Measurements from ENCODE around the gene ARSI. TPM values are rescaled to one million over a fixed set of nuclear protein-coding genes. Genes with fewer than 3 reads are reported as not detected.

ARSI gene
- polyA plus RNA-seq, 1 donor = 2.2 TPM

DNA sequence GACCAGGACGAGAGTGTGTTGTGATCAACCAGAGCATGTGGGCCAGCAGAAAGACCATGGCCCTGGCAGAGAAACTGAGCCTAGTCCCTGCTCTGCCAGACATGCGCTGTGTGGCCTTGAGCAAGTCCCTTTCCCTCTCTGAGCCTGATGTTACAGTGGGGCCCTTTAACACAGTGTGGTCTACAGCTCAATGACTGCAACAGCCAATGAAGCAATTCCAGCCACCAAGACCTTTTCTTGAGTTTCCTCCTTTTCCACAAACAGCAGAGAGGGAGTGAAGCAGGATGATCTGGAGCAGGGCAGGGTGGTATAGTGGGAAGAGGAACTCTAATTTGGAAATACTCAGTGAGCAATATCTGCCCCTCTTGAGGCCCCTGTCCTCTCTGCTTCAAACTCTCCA, 25.8 kb upstream of the ARSI start:
- H3K9me3 ChIP-seq (ENCODE audit: control insufficient read depth, low read depth, low read length) = no peaks in the 10 kb centered on the region
- no peak for DNase-seq
- H3K4me1 ChIP-seq (ENCODE audit: control insufficient read depth, insufficient read depth, low read length) = no peaks in the 10 kb centered on the region
- no peak overlapping the region for H3K27ac ChIP-seq (ENCODE audit: low read length)
- H3K36me3 ChIP-seq (ENCODE audit: control insufficient read depth, insufficient read depth, low read length) = no peaks in the 10 kb centered on the region
- H3K4me3 ChIP-seq (ENCODE audit: low read length) = no peak overlapping the region
- no CpG with 5 or more reads among the region's 2 CpGs for WGBS (ENCODE audit: insufficient coverage, low lambda C conversion rate)
- H3K27me3 ChIP-seq (ENCODE audit: control insufficient read depth, insufficient read depth, low read length) = no peaks in the 10 kb centered on the region

DNA sequence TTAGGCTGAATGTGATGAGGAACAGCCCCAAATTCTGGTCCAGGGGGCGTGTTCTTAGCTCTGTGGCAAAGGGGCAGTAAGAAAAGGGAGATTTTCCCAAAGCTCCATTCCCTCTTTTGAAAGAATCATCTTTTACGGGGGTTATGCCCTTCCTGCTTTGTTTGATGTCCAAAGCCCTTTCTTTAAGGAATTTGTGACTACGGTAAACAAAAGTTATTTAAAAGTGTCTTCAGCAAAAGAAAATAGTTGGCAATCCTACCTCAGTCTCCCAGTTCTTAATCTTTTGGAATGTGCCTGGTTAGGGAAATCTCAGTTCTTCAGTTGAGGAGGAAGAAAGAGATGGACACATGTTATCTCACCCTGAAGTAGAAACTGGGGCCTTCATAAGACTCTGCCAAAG, 24.4 kb upstream of the ARSI start:
- Histone ChIP-seq H3K4me3 (ENCODE audit: low read length) (no peak overlapping the region), H3K27ac (ENCODE audit: low read length) (no peak overlapping the region), H3K36me3 (ENCODE audit: control insufficient read depth, insufficient read depth, low read length) (no peaks in the 10 kb centered on the region), H3K4me1 (ENCODE audit: control insufficient read depth, insufficient read depth, low read length) (no peaks in the 10 kb centered on the region), H3K27me3 (ENCODE audit: control insufficient read depth, insufficient read depth, low read length) (no peaks in the 10 kb centered on the region), H3K9me3 (ENCODE audit: control insufficient read depth, low read depth, low read length) (no peaks in the 10 kb centered on the region)
- 63% methylated on average over 2 of the region's 3 CpGs for WGBS (ENCODE audit: insufficient coverage, low lambda C conversion rate)
- no peak for DNase-seq

DNA sequence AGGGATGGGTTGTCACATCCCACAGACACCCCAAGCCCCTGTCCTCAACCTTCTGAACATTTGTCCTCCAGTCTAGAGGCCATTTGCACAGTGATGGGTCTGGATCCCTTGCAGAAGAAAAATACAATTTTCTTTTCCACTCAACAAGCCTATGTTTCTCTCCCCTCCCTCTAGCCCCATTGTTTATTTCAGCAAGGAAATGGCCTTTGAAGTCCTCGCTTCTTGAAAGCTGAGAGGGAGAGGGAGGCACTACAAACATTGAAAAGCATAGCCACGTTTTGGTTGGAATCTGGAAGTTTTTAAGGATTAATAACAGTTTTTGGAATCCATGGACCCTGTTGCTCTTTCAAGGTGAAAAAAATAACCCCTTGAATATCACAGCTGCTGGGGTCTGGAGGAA, 24.0 kb upstream of the ARSI start:
- H3K4me1 ChIP-seq (ENCODE audit: control insufficient read depth, insufficient read depth, low read length) = no peaks in the 10 kb centered on the region
- WGBS (ENCODE audit: insufficient coverage, low lambda C conversion rate) = no CpG with 5 or more reads among the region's 2 CpGs
- H3K27ac ChIP-seq (ENCODE audit: low read length) = no peak overlapping the region
- no peak for DNase-seq
- no peaks in the 10 kb centered on the region for H3K27me3 ChIP-seq (ENCODE audit: control insufficient read depth, insufficient read depth, low read length)
- H3K9me3 ChIP-seq (ENCODE audit: control insufficient read depth, low read depth, low read length) = no peaks in the 10 kb centered on the region
- H3K36me3 ChIP-seq (ENCODE audit: control insufficient read depth, insufficient read depth, low read length) = no peaks in the 10 kb centered on the region
- H3K4me3 ChIP-seq (ENCODE audit: low read length) = no peak overlapping the region

DNA sequence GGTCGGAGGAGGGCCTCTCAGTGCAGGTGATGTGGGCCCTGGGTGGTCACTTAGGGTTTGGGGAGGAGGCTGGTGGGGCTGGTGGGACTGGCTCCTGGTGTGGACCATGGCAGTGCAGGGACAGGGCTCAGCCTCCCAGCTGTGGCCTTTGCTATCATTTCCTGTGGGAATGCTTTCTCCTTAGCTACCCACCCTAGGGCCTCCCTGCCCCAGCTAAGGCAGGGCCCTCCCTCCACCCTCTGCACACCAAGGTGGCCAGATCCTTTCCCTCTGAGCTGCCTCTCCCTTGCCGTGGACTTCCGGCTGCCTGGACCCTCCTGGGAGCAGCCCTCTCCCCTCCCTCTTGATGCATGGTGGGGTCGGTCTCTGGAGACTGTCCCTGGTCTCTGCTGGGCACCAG, 22.7 kb upstream of the ARSI start:
- Histone ChIP-seq H3K36me3 (ENCODE audit: control insufficient read depth, insufficient read depth, low read length) (no peaks in the 10 kb centered on the region), H3K4me3 (ENCODE audit: low read length) (no peak overlapping the region), H3K27me3 (ENCODE audit: control insufficient read depth, insufficient read depth, low read length) (no peaks in the 10 kb centered on the region), H3K9me3 (ENCODE audit: control insufficient read depth, low read depth, low read length) (no peaks in the 10 kb centered on the region), H3K4me1 (ENCODE audit: control insufficient read depth, insufficient read depth, low read length) (no peaks in the 10 kb centered on the region), H3K27ac (ENCODE audit: low read length) (no peak overlapping the region)
- no CpG with 5 or more reads among the region's 4 CpGs for WGBS (ENCODE audit: insufficient coverage, low lambda C conversion rate)
- DNase-seq = no peak

DNA sequence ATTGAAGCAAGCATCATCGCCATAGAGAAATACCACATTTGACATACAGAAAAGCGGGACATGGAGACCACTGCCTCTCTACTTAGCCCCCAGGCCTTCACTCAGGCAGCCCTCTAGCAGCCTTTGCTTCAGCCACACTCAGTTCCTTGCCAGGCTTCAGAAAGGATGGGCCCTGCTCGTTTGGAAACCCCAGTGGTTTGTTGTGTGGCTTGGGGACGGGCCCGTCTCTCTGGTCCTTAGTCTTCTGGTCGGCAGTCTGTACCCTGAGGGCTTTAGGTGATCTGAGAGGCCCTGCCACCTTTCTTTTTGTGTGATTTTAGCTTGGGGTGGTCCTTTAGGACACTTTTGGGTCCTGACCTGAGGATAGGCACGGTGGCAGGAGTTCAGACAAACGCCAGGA, 21.1 kb upstream of the ARSI start:
- Histone ChIP-seq H3K4me3 (ENCODE audit: low read length) (no peak overlapping the region), H3K36me3 (ENCODE audit: control insufficient read depth, insufficient read depth, low read length) (no peaks in the 10 kb centered on the region), H3K4me1 (ENCODE audit: control insufficient read depth, insufficient read depth, low read length) (no peaks in the 10 kb centered on the region), H3K27ac (ENCODE audit: low read length) (no peak overlapping the region), H3K27me3 (ENCODE audit: control insufficient read depth, insufficient read depth, low read length) (peaks cover under 1% of the 10 kb centered on the region), H3K9me3 (ENCODE audit: control insufficient read depth, low read depth, low read length) (no peaks in the 10 kb centered on the region)
- no CpG with 5 or more reads among the region's 8 CpGs for WGBS (ENCODE audit: insufficient coverage, low lambda C conversion rate)
- DNase-seq = no peak

DNA sequence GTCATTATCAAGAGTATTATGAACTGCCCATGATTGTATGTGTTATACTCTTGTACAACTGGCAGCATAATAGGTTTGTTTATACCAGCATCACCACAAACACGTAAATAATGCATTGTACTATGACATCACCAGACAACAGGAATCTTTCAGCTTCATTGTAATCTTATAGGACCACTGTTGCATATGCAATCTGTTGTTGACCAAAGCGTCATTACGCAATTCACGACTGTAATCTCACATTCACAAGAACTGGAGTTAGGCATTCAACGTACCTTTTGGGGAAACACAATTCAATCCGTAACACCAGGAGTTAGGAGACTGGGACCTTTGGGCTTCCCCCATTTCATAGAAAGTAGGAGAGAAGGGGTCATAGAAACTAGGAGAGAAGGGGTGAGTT, 20.4 kb upstream of the ARSI start:
- Histone ChIP-seq H3K9me3 (ENCODE audit: control insufficient read depth, low read depth, low read length) (no peaks in the 10 kb centered on the region), H3K4me1 (ENCODE audit: control insufficient read depth, insufficient read depth, low read length) (no peaks in the 10 kb centered on the region), H3K4me3 (ENCODE audit: low read length) (no peak overlapping the region), H3K27ac (ENCODE audit: low read length) (no peak overlapping the region), H3K27me3 (ENCODE audit: control insufficient read depth, insufficient read depth, low read length) (peaks cover 4% of the 10 kb centered on the region), H3K36me3 (ENCODE audit: control insufficient read depth, insufficient read depth, low read length) (no peaks in the 10 kb centered on the region)
- WGBS (ENCODE audit: insufficient coverage, low lambda C conversion rate) = 100% methylated on average over 3 of the region's 6 CpGs
- DNase-seq = no peak

DNA sequence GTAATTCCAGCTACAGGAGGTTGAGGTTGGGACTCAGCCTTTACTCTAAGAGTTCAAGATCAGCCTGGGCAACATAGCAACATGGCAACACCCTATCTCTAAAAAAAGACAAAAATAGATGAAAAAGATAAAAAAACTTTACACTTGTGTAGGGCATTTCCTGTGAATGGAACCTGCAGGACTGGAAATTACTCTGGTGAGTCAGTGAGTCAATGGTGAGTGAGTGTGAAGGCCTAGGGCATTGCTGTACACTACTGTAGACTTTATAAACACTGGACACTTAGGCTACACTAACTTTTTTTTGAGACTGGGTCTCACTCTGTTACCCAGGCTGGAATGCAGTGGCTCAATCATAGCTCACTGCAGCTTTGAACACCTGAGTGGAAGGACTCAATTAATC, 19.5 kb upstream of the ARSI start:
- no peaks in the 10 kb centered on the region for H3K36me3 ChIP-seq (ENCODE audit: control insufficient read depth, insufficient read depth, low read length)

DNA sequence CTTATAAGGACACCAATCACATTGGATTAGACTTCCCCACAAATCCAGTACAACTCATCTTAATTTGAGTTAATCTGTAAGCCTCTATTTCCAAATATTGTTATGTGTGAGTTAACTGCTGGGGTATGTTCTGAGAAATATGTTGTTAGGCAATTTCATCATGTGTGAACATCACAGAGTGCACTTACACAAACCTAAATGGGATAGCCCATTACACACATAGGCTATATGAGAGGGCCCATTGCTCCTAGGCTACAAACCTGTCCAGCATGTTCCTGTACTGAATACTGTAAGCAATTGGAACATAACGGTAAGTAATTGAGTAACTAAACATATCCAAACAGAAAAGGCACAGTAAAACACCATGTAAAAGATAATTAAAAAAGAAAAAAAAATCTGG, 19.1 kb upstream of the ARSI start:
- peaks cover 4% of the 10 kb centered on the region for H3K27me3 ChIP-seq (ENCODE audit: control insufficient read depth, insufficient read depth, low read length)
- no peak overlapping the region for H3K4me3 ChIP-seq (ENCODE audit: low read length)
- H3K9me3 ChIP-seq (ENCODE audit: control insufficient read depth, low read depth, low read length) = no peaks in the 10 kb centered on the region
- H3K36me3 ChIP-seq (ENCODE audit: control insufficient read depth, insufficient read depth, low read length) = no peaks in the 10 kb centered on the region
- WGBS (ENCODE audit: insufficient coverage, low lambda C conversion rate) = no CpG with 5 or more reads among the region's 1 CpG
- no peaks in the 10 kb centered on the region for H3K4me1 ChIP-seq (ENCODE audit: control insufficient read depth, insufficient read depth, low read length)
- DNase-seq = no peak
- H3K27ac ChIP-seq (ENCODE audit: low read length) = no peak overlapping the region

More for the DNA sequence above, 19.5 kb upstream of the ARSI start:
- no peak overlapping the region for H3K27ac ChIP-seq (ENCODE audit: low read length)
- H3K4me3 ChIP-seq (ENCODE audit: low read length) = no peak overlapping the region
- no peaks in the 10 kb centered on the region for H3K9me3 ChIP-seq (ENCODE audit: control insufficient read depth, low read depth, low read length)
- no peaks in the 10 kb centered on the region for H3K4me1 ChIP-seq (ENCODE audit: control insufficient read depth, insufficient read depth, low read length)
- no peak for DNase-seq
- H3K27me3 ChIP-seq (ENCODE audit: control insufficient read depth, insufficient read depth, low read length) = peaks cover 4% of the 10 kb centered on the region

DNA sequence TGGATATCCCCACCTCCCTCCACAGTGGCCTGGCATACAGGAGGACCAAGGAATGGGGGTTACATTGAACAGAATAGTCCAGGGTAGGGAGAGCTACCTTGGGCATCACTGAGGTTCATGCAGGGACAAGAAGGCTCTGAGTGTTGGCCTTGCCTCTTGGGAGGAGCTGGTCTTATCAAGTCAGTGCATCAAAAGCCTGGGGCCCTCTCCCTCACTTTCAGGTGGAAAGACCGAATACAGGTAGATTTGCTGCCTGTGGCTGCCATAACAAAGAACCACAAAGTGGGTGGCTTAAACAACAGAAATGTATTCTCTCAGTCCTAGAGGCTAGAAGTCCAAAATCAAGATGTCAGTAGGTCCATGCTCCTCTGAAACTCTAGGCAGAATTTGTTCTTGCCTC, 18.5 kb upstream of the ARSI start:
- H3K36me3 ChIP-seq (ENCODE audit: control insufficient read depth, insufficient read depth, low read length) = no peaks in the 10 kb centered on the region
- no peak for DNase-seq
- WGBS (ENCODE audit: insufficient coverage, low lambda C conversion rate) = no CpG with 5 or more reads among the region's 1 CpG
- no peak overlapping the region for H3K4me3 ChIP-seq (ENCODE audit: low read length)
- no peaks in the 10 kb centered on the region for H3K9me3 ChIP-seq (ENCODE audit: control insufficient read depth, low read depth, low read length)
- H3K4me1 ChIP-seq (ENCODE audit: control insufficient read depth, insufficient read depth, low read length) = no peaks in the 10 kb centered on the region
- no peak overlapping the region for H3K27ac ChIP-seq (ENCODE audit: low read length)
- peaks cover 4% of the 10 kb centered on the region for H3K27me3 ChIP-seq (ENCODE audit: control insufficient read depth, insufficient read depth, low read length)

DNA sequence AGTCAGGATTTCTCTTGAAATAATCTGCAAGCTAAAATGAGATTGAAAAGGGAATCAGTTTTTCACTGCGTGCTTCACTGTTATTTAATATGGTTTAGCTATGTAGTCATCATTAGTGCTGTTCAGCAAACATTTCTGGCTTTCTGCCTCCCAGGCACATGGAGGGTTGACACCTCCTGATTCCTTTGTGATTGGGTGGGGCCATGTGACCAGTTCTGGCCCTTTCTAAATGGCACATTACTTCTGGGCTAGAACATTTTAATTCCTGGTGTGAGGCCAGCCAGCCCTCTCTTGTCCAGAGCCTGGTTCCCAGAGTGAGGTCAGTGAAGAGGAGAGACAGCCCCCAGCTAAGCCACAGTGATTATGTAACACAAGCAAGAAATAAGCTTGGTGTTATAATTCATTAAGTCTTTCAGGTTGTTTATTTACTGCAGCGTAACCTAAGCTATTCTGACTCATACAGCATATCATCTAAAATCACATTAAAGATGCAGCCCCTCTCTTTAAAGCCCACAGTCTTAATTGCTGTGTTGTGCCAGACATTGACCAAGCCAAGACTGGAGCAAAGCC, 17.4 kb upstream of the ARSI start:
- no peaks in the 10 kb centered on the region for H3K9me3 ChIP-seq (ENCODE audit: control insufficient read depth, low read depth, low read length)
- no peak overlapping the region for H3K27ac ChIP-seq (ENCODE audit: low read length)
- no peaks in the 10 kb centered on the region for H3K36me3 ChIP-seq (ENCODE audit: control insufficient read depth, insufficient read depth, low read length)
- H3K4me1 ChIP-seq (ENCODE audit: control insufficient read depth, insufficient read depth, low read length) = no peaks in the 10 kb centered on the region
- peaks cover 4% of the 10 kb centered on the region for H3K27me3 ChIP-seq (ENCODE audit: control insufficient read depth, insufficient read depth, low read length)
- DNase-seq = peak in 1 of 2 donors; percentile 35
- no peak overlapping the region for H3K4me3 ChIP-seq (ENCODE audit: low read length)
- no CpG with 5 or more reads among the region's 2 CpGs for WGBS (ENCODE audit: insufficient coverage, low lambda C conversion rate)

DNA sequence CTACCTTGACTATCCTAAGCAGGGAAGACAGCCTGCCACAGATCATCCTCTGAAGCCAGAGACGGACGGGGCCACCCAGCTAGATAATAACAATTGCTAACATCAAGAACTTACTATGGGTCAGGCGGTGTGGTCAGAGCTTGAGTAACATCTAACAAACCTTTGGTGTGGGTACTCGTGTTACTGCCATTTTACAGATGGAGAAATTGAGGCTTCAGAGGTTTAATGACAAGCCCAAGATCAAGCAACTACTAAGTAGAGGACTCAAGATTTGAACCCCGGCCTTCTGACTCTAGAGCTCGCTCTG, 16.7 kb upstream of the ARSI start:
- no peak overlapping the region for H3K27ac ChIP-seq (ENCODE audit: low read length)

More for the DNA sequence above, 16.7 kb upstream of the ARSI start:
- no peak for DNase-seq
- Histone ChIP-seq H3K9me3 (ENCODE audit: control insufficient read depth, low read depth, low read length) (no peaks in the 10 kb centered on the region), H3K36me3 (ENCODE audit: control insufficient read depth, insufficient read depth, low read length) (no peaks in the 10 kb centered on the region), H3K4me3 (ENCODE audit: low read length) (no peak overlapping the region), H3K4me1 (ENCODE audit: control insufficient read depth, insufficient read depth, low read length) (no peaks in the 10 kb centered on the region), H3K27me3 (ENCODE audit: control insufficient read depth, insufficient read depth, low read length) (peaks cover 4% of the 10 kb centered on the region)
- no CpG with 5 or more reads among the region's 6 CpGs for WGBS (ENCODE audit: insufficient coverage, low lambda C conversion rate)
